Kidney epithelial cell (primary cell): ENCODE results near the gene TSPAN11. TPM values are rescaled to one million over a fixed set of nuclear protein-coding genes. Genes with fewer than 3 reads are reported as not detected.

ENCODE experiments used
- DNase-seq: peaks from one replicate; pipeline ENCODE4 v3.0.0-alpha.2; 2010; ENCODE audit warnings: low read depth
- H3K27me3 ChIP-seq: 2 replicates; pipeline ENCODE4 v1.6.0; 2011; ENCODE audit warnings: low read length; ENCODE audit not compliant: control insufficient read depth, insufficient read depth
- H3K36me3 ChIP-seq: 2 replicates; pipeline ENCODE4 v1.5.1; 2011; ENCODE audit warnings: low read length; ENCODE audit not compliant: control insufficient read depth, insufficient read depth
- H3K4me3 ChIP-seq: 2 replicates; pipeline ENCODE4 v1.5.1; 2011; ENCODE audit warnings: low read depth, mild to moderate bottlenecking, control low read depth, low read length
- total RNA-seq: library from RNA; depleted of rRNA; stranded (reverse); fragments of >200 nt; gene quantifications from 2 replicates; pipeline ENCODE4 v1.2.3, GENCODE V29; 2015
- TF ChIP-seq, protein P1 (sequence below): IDR thresholded peaks from 2 replicates; pipeline ENCODE4 v1.5.1; 2011; ENCODE audit warnings: mild to moderate bottlenecking, moderate library complexity, low read length, control low read depth, inconsistent platforms; ENCODE audit not compliant: insufficient read depth, poor library complexity, severe bottlenecking

The TSPAN11 gene, protein sequence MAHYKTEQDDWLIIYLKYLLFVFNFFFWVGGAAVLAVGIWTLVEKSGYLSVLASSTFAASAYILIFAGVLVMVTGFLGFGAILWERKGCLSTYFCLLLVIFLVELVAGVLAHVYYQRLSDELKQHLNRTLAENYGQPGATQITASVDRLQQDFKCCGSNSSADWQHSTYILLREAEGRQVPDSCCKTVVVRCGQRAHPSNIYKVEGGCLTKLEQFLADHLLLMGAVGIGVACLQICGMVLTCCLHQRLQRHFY
- 4.7 and 5.2 TPM in 2 replicates for total RNA-seq

DNA sequence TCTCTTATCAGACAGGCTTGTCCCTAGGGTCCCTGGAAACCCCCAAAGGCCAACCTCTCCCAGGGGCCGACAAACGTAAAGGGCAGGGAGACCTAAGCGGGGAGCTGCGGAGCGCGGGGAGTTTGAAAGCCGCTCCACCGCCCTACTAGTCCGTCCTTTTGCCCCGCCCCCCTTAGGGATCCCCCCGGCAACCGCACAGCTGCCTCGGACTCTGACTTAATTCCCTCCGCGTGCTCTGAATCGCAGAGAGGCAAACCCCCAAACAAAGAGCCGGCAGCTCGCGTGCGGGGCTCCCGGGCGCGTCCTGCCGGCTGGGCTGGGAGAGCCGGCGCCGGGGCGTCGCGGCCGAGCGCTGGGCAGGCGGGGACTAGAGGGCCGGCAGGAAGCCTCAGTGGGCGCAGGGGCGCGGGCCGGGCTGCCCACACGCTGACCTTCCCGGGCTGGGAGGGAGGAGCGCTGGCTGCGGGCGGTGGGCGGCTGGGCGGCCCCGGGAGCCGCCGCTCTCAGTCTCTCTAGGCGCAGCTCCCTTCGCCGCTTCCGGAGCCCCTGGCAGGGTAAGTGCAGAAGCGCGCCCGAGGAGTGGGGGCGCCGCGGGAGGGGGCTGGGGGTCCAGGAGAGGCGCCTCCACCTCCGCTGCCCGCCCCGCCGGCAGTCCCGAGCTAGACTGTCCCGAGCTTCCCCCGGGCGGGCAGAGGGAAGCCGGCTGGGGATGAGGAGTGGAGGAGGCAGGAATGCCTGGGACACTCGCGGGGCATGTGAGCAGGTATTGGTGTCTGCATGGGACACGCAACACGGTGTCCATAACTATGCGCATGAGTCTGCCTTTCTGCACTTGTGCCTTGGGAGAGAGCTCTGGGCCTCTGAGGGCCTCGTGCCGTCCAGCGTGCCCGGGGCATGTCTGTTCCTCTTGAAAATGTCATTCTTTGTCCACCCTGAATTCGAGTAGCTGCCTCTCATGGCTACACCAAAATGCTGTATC, at the start of gene TSPAN11:
TSPAN11 (plus strand) TSS at position 506 of the 979 bp plus-strand sequence. CDS start 27,244 bp downstream, outside the sequence.
- Histone ChIP-seq H3K36me3 (no peaks in the 10 kb centered on the region), H3K4me3 (peak within 1 kb of the TSS; percentile 36), H3K27me3 (peaks cover 18% of the 10 kb centered on the region)
- TF ChIP-seq, protein P1, sequence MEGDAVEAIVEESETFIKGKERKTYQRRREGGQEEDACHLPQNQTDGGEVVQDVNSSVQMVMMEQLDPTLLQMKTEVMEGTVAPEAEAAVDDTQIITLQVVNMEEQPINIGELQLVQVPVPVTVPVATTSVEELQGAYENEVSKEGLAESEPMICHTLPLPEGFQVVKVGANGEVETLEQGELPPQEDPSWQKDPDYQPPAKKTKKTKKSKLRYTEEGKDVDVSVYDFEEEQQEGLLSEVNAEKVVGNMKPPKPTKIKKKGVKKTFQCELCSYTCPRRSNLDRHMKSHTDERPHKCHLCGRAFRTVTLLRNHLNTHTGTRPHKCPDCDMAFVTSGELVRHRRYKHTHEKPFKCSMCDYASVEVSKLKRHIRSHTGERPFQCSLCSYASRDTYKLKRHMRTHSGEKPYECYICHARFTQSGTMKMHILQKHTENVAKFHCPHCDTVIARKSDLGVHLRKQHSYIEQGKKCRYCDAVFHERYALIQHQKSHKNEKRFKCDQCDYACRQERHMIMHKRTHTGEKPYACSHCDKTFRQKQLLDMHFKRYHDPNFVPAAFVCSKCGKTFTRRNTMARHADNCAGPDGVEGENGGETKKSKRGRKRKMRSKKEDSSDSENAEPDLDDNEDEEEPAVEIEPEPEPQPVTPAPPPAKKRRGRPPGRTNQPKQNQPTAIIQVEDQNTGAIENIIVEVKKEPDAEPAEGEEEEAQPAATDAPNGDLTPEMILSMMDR = no peak
- DNase-seq = no peak

DNA sequence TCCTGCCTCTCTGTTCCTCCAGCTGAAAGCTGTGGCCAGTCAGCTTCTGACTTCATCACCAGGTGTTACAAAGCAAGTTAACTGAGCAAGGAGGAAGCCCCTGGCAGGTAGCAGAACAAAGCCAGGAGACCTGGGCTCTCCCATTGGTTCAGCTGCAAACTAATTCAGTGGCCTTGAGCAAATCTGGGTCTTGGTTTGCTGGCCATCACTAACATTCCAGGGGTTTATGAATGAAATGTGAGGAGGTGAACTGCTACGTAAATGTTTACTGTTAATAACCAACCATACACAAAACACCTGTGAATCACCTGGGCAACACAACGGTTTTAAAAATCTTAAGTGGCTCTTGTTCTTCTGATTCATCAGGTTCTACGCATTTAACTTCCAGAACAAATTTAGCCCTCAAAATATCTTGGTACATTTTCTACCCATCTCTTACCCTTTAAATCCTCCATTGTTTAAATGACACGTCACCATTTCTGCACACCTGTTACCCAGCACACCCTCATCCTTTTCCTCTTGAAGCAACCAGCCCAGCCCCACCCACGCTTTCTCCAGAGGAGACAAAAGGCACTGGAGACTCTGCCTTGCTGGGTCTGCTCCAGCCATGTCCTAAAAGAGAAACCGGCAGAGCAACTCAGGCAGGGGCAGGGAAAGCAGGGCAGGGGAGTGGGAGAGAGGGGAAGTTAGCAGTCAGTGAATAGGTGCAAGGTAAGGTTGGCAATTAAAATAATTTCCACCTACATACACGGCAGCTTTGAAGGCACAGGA, 49.3 kb upstream of the TSPAN11 start:
- H3K27me3 ChIP-seq = peaks cover 4% of the 10 kb centered on the region
- TF ChIP-seq, protein P1 = no peak
- H3K36me3 ChIP-seq = no peaks in the 10 kb centered on the region
- no peak overlapping the region for H3K4me3 ChIP-seq
- DNase-seq = no peak

DNA sequence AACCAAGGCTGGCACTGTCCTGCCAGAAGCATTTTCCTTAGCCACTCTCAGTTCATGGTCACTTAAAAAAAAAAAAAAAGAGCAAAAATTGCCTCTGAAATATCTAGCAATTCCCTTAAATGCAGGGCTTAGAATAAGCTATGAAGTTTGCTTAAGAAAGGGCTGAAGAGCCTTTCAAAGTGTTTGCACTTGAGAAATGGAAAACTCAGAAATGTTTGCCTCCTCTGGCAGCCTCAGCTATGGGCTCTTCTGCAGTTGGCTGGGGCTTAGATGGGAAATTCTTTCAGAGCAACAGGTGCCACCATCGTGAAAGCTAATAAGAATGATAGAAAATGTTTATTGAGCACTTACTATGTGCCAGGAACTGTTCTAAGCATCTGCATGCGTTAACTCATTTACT, 48.5 kb upstream of the TSPAN11 start:
- Histone ChIP-seq H3K27me3 (peaks cover 4% of the 10 kb centered on the region), H3K4me3 (no peak overlapping the region), H3K36me3 (no peaks in the 10 kb centered on the region)
- TF ChIP-seq, protein P1 = no peak
- no peak for DNase-seq

DNA sequence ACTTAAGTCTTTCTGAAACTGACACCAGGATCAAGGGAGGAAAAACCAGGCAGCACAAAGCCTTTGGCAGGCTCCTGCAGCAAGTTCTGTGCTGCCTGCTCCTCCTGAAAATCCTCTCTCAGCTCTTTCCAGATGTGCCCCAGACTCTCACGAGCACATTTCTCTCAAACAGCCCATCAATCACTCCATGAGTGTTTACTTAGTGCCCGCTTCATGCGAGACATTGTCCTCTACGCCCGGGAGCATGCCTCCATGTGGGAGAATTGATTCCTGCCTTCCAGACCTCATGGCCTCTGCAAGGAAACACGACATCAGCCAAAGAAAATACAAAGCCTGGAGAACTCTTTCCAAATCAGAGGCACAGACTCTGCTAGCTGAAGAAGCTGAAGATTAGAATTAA, 46.5 kb upstream of the TSPAN11 start:
- Histone ChIP-seq H3K27me3 (peaks cover 3% of the 10 kb centered on the region), H3K36me3 (no peaks in the 10 kb centered on the region)
- TF ChIP-seq, protein P1 = no peak

DNA sequence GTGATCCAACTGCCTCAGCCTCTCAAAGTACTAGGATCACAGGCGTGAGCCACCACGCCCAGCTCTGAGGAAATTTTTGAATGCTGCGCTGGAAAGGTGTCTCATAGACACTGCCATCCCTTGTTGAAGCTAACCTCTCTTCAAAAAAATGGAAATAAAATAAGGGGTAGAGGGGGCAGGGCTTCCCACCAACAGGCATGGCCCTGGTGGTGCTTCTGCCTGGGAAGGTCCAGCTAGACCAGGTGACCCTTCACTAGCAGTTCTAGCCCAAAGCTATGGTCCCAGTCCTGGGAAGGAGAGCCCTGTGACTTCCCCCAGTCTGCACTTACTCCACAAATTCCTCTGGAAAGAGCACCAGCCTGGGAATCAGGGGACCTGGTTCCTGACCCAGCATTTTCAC, 45.7 kb upstream of the TSPAN11 start:
- no peaks in the 10 kb centered on the region for H3K36me3 ChIP-seq
- H3K27me3 ChIP-seq = peaks cover 2% of the 10 kb centered on the region
- DNase-seq = no peak
- no peak overlapping the region for H3K4me3 ChIP-seq
- TF ChIP-seq, protein P1 = no peak

More for the DNA sequence above, 46.5 kb upstream of the TSPAN11 start:
- no peak overlapping the region for H3K4me3 ChIP-seq
- DNase-seq = no peak
